ENCODE data around the gene USP12.

GRCh38 chr13:27053902-27054595 lies 117.6 kb downstream of the USP12 start:
- TF ChIP-seq CTCF (IDR thresholded peaks at IDR 0.05; ENCODE audit: low read depth, low read length), result no peak
- no peak for TF ChIP-seq EZH2phosphoT487 (IDR thresholded peaks at IDR 0.05; ENCODE audit: low read depth)

Measured in OCI-LY3 (cell line).